IPS-18c (cell line): ENCODE data around the gene TOB2.
"Not testable (repeated sequence)": the region's sequence is repeated elsewhere in the genome, so short reads cannot be mapped to it uniquely, and the experiment has no call there.

ENCODE experiments used
- H3K4me3 ChIP-seq: 2 replicates; pipeline ENCODE4 v1.7.0; 2013; ENCODE audit warnings: low read depth, mild to moderate bottlenecking, low read length, moderate library complexity; ENCODE audit not compliant: insufficient read depth
- H3K9me3 ChIP-seq: one replicate; pipeline ENCODE4 v1.6.1; 2013; ENCODE audit warnings: mild to moderate bottlenecking, low read length, moderate library complexity; ENCODE audit not compliant: control insufficient read depth, insufficient read depth

Gene TOB2

GRCh38 chr22:41405588-41405987, 41.0 kb downstream of the TOB2 start:
- Histone ChIP-seq H3K9me3 (no peaks in the 10 kb centered on the region), H3K4me3 (no peak overlapping the region)

GRCh38 chr22:41403532-41404318, 42.9 kb downstream of the TOB2 start:
- H3K9me3 ChIP-seq: no peaks in the 10 kb centered on the region
- H3K4me3 ChIP-seq: no peak overlapping the region

- not testable (repeated sequence) for H3K4me3 ChIP-seq, H3K9me3 ChIP-seq
Observed at GRCh38 chr22:41402851-41403250, 43.8 kb downstream of the TOB2 start.

- no peak overlapping the region for H3K4me3 ChIP-seq
Observed at GRCh38 chr22:41401781-41402648, 44.6 kb downstream of the TOB2 start.

GRCh38 chr22:41398921-41399320, 47.7 kb downstream of the TOB2 start:
- Histone ChIP-seq H3K4me3 (no peak overlapping the region), H3K9me3 (no peaks in the 10 kb centered on the region)

More at GRCh38 chr22:41401781-41402648, 44.6 kb downstream of the TOB2 start:
- no peaks in the 10 kb centered on the region for H3K9me3 ChIP-seq

- H3K9me3 ChIP-seq: no peaks in the 10 kb centered on the region
- H3K4me3 ChIP-seq: no peak overlapping the region
Observed at GRCh38 chr22:41397143-41397811, 49.3 kb downstream of the TOB2 start.

- Histone ChIP-seq H3K9me3 (no peaks in the 10 kb centered on the region), H3K4me3 (no peak overlapping the region)
Observed at GRCh38 chr22:41395531-41396240, 50.9 kb downstream of the TOB2 start.

GRCh38 chr22:41394012-41394356, 52.6 kb downstream of the TOB2 start:
- H3K9me3 ChIP-seq: no peaks in the 10 kb centered on the region
- H3K4me3 ChIP-seq: no peak overlapping the region

- no peak overlapping the region for H3K4me3 ChIP-seq
- no peaks in the 10 kb centered on the region for H3K9me3 ChIP-seq
Observed at GRCh38 chr22:41387341-41387740, 59.3 kb downstream of the TOB2 start.

- Histone ChIP-seq H3K4me3 (no peak overlapping the region), H3K9me3 (no peaks in the 10 kb centered on the region)
Observed at GRCh38 chr22:41384128-41384527, 62.5 kb downstream of the TOB2 start.
